Coronary artery (tissue), 2 donors: ENCODE data around the gene COMMD7.

Experiments
- DNase-seq: peaks from one replicate; pipeline ENCODE4 v3.0.0-alpha.2; 2017; ENCODE audit warnings: low spot score
- H3K27ac ChIP-seq, 2 donors: fragments of 200-600 bp; sonication (generic); one replicate each; pipeline ENCODE4 v1.5.1; 2016 to 2019
- H3K4me3 ChIP-seq: fragments of 200-600 bp; sonication (generic); 2 replicates; pipeline ENCODE4 v1.5.1; 2016; ENCODE audit warnings: mild to moderate bottlenecking, moderate library complexity
- CTCF ChIP-seq: fragments of 200-600 bp; sonication (generic); IDR thresholded peaks from one replicate; pipeline ENCODE4 v1.5.1; 2019; ENCODE audit warnings: antibody characterized with exemption

COMMD7 gene

GRCh38 chr20:32752458-32753250 is 9.4 kb upstream of the COMMD7 start:
- TF ChIP-seq CTCF = no peak
- no peak overlapping the region for H3K27ac ChIP-seq
- no peak for DNase-seq
- no peak overlapping the region for H3K4me3 ChIP-seq

- no peak overlapping the region for H3K4me3 ChIP-seq
- no peak for TF ChIP-seq CTCF
- H3K27ac ChIP-seq = no peak overlapping the region
- no peak for DNase-seq
Measured at GRCh38 chr20:32751702-32752457, 8.6 kb upstream of the COMMD7 start.

GRCh38 chr20:32751293-32751692 is 8.0 kb upstream of the COMMD7 start:
- TF ChIP-seq CTCF = no peak
- Histone ChIP-seq H3K27ac (no peak overlapping the region), H3K4me3 (no peak overlapping the region)
- DNase-seq = no peak

GRCh38 chr20:32749914-32750637 is 6.8 kb upstream of the COMMD7 start:
- TF ChIP-seq CTCF = no peak
- DNase-seq = no peak
- Histone ChIP-seq H3K27ac (no peak overlapping the region), H3K4me3 (no peak overlapping the region)

GRCh38 chr20:32742322-32743236 is 688 bp downstream of the COMMD7 start:
- Histone ChIP-seq H3K27ac (peak overlapping the region; percentile 80 to 98), H3K4me3 (peak overlapping the region; percentile 100)
- TF ChIP-seq CTCF = no peak
- DNase-seq = no peak

GRCh38 chr20:32741151-32741550 is 2.1 kb downstream of the COMMD7 start:
- Histone ChIP-seq H3K27ac (no peak overlapping the region), H3K4me3 (no peak overlapping the region)
- no peak for DNase-seq
- TF ChIP-seq CTCF = no peak
